ENCODE results near the gene OPA3.

The OPA3 gene

DNA sequence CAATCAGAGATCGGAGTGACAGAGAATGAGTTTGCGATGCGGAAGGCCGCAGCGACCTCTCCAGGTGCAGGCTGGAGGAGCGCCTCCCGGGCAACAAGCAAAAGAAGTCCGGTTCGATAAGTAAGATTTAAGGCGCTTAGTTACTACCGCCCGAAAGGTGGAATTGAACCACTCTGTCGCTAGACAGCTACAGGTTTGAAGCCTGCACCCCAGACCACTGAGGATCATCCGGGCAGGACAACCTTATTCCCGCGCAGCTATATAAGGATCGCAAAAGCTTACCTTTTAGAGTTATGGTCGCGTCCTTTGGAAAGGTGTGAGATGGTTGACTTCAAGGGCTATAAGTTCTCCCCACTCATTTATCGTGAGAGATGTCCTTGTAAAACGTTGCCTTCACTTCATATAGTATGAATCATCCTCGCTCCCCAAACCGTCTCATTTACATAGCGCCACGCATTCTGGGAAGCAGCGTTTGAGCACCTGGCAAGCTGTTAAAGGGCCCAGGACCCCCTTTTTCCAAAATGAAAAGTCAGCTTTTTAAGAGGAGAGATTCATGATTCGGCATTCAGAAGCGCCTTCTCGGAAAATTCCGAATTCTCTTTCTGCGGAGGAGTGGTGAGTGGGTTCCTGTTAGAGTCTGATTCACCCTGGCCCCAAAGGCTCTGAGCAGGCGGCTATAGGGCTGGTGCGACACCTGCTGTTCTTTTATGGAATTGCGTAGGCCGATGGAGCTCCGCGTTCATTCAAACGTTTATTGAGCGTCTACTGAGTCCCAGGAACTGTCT is 106.0 kb downstream of the OPA3 start:
- H2AFZ ChIP-seq (ENCODE audit: low read depth) = peak overlapping the region; percentile 62
- H3K27me3 ChIP-seq (ENCODE audit: insufficient read depth, low read depth) = peaks cover 24% of the 10 kb centered on the region; the same call in 1 of the 2 replicates
- H3K27ac ChIP-seq = peak overlapping the region; percentile 86
- H3K36me3 ChIP-seq (ENCODE audit: insufficient read depth) = no peaks in the 10 kb centered on the region
- H3K9ac ChIP-seq = peak overlapping the region; percentile 77
- no peak overlapping the region for H3K4me3 ChIP-seq (IDR thresholded peaks at IDR 0.05; ENCODE audit: insufficient read depth, low read depth, low read length)
- H3K79me2 ChIP-seq (ENCODE audit: insufficient read depth, low read depth) = no peaks in the 10 kb centered on the region
- TF ChIP-seq, protein P1, sequence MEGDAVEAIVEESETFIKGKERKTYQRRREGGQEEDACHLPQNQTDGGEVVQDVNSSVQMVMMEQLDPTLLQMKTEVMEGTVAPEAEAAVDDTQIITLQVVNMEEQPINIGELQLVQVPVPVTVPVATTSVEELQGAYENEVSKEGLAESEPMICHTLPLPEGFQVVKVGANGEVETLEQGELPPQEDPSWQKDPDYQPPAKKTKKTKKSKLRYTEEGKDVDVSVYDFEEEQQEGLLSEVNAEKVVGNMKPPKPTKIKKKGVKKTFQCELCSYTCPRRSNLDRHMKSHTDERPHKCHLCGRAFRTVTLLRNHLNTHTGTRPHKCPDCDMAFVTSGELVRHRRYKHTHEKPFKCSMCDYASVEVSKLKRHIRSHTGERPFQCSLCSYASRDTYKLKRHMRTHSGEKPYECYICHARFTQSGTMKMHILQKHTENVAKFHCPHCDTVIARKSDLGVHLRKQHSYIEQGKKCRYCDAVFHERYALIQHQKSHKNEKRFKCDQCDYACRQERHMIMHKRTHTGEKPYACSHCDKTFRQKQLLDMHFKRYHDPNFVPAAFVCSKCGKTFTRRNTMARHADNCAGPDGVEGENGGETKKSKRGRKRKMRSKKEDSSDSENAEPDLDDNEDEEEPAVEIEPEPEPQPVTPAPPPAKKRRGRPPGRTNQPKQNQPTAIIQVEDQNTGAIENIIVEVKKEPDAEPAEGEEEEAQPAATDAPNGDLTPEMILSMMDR (conservative IDR thresholded peaks at IDR 0.05; ENCODE audit: low read depth, low read length) = peak; percentile 95
- peak overlapping the region; percentile 50; the same call in 1 of the 2 replicates for H3K4me2 ChIP-seq
- H3K4me1 ChIP-seq (ENCODE audit: low read depth, poor library complexity, severe bottlenecking) = peaks cover 27% of the 10 kb centered on the region
- no peaks in the 10 kb centered on the region for H4K20me1 ChIP-seq (ENCODE audit: insufficient read depth)

DNA sequence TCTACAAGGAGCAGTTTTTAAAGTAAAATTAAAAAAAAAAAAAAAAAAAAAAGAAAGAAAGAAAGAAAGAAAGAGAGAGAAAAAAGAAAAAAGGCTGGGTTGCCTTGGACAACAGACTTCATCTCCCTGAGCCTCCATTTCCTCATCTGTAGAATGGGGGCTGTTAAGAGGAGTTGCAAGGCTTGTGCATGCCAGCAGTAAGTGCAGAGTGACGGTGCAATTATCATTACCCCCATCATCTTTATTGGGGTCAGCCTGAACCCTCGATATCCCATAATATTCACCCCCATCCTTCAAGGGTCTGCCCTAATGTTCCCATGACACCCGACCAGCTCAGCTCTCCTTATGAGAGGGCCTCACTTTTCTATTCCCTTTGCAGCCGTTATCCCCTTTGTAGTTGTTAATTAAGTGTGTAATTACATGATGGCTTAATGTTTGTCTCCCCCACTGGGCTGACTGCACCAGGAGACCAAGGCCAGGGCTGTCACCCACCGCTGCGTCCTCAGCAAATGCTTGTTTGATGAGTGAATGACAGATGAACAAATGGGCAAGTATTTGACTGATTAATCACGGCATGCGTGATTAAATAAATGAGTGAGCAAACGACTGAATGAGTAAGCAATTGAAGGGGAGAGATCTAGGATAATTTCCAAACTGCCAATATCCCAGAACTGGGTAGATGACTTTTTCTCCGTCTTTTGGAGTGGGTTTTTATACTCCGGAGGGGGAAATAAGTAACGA is 106.7 kb downstream of the OPA3 start:
- peak overlapping the region; percentile 35; the same call in 1 of the 2 replicates for H2AFZ ChIP-seq (ENCODE audit: low read depth)
- H3K79me2 ChIP-seq (ENCODE audit: insufficient read depth, low read depth) = no peaks in the 10 kb centered on the region
- no peaks in the 10 kb centered on the region for H3K36me3 ChIP-seq (ENCODE audit: insufficient read depth)
- TF ChIP-seq, protein P1 (conservative IDR thresholded peaks at IDR 0.05; ENCODE audit: low read depth, low read length) = peak; percentile 41; the same call in 1 of the 2 replicates
- peak overlapping the region; percentile 86; the same call in 1 of the 2 replicates for H3K27ac ChIP-seq
- no peak overlapping the region for H3K4me3 ChIP-seq (IDR thresholded peaks at IDR 0.05; ENCODE audit: insufficient read depth, low read depth, low read length)
- H4K20me1 ChIP-seq (ENCODE audit: insufficient read depth) = no peaks in the 10 kb centered on the region
- peaks cover 27% of the 10 kb centered on the region for H3K4me1 ChIP-seq (ENCODE audit: low read depth, poor library complexity, severe bottlenecking)
- H3K4me2 ChIP-seq = peak overlapping the region; percentile 50
- H3K27me3 ChIP-seq (ENCODE audit: insufficient read depth, low read depth) = peaks cover 27% of the 10 kb centered on the region; the same call in 1 of the 2 replicates
- H3K9ac ChIP-seq = peak overlapping the region; percentile 10; the same call in 1 of the 2 replicates
